ENCODE measurements around the gene KRT80. TPM values are rescaled to one million over a fixed set of nuclear protein-coding genes. Genes with fewer than 3 reads are reported as not detected.

Gene KRT80
- total RNA-seq, 1 donor from 2014 or later = 7.9 TPM

- Histone ChIP-seq H3K9me3 (no peaks in the 10 kb centered on the region), H3K4me3 (no peak overlapping the region), H3K36me3 (no peaks in the 10 kb centered on the region), H3K27ac (no peak overlapping the region), H3K27me3 (no peaks in the 10 kb centered on the region), H3K4me1 (peaks cover 52% of the 10 kb centered on the region)
- DNase-seq (ENCODE audit: extremely low spot score in 2 of 2) = no peak
- TF ChIP-seq CTCF (IDR thresholded peaks at IDR 0.05) (no peak), POLR2AphosphoS5 (IDR thresholded peaks at IDR 0.05; ENCODE audit: insufficient read depth in 1 of 2, low read depth in 1 of 2) (no peak), POLR2A (IDR thresholded peaks at IDR 0.05) (no peak)
- intact Hi-C loops (cut with DNase I) = no loop called here
Measured at GRCh38 chr12:52197371-52198231, 5.8 kb upstream of the KRT80 start.

- Histone ChIP-seq H3K4me1 (peaks cover 60% of the 10 kb centered on the region), H3K27ac (no peak overlapping the region), H3K36me3 (no peaks in the 10 kb centered on the region), H3K9me3 (no peaks in the 10 kb centered on the region), H3K27me3 (no peaks in the 10 kb centered on the region), H3K4me3 (no peak overlapping the region)
- intact Hi-C loops (cut with DNase I) = no loop called here
- no peak for DNase-seq (ENCODE audit: extremely low spot score in 2 of 2)
- no peak for TF ChIP-seq POLR2A (IDR thresholded peaks at IDR 0.05)
- no peak for TF ChIP-seq POLR2AphosphoS5 (IDR thresholded peaks at IDR 0.05; ENCODE audit: insufficient read depth in 1 of 2, low read depth in 1 of 2)
- TF ChIP-seq CTCF (IDR thresholded peaks at IDR 0.05) = no peak
Measured at GRCh38 chr12:52195065-52195730, 3.4 kb upstream of the KRT80 start.

- TF ChIP-seq CTCF (IDR thresholded peaks at IDR 0.05) = no peak
- TF ChIP-seq POLR2A (IDR thresholded peaks at IDR 0.05) = no peak
- TF ChIP-seq POLR2AphosphoS5 (IDR thresholded peaks at IDR 0.05; ENCODE audit: insufficient read depth in 1 of 2, low read depth in 1 of 2) = no peak
- Histone ChIP-seq H3K4me3 (no peak overlapping the region), H3K4me1 (peaks cover 52% of the 10 kb centered on the region), H3K27ac (peak overlapping the region; percentile 55), H3K36me3 (no peaks in the 10 kb centered on the region), H3K9me3 (no peaks in the 10 kb centered on the region), H3K27me3 (no peaks in the 10 kb centered on the region)
- DNase-seq (ENCODE audit: extremely low spot score in 2 of 2) = no peak
- intact Hi-C loops (cut with DNase I) = no loop called here
Measured at GRCh38 chr12:52193991-52194390, 2.2 kb upstream of the KRT80 start.

- DNase-seq (ENCODE audit: extremely low spot score in 2 of 2) = no peak
- Histone ChIP-seq H3K27ac (peak overlapping the region; percentile 55), H3K4me1 (peaks cover 47% of the 10 kb centered on the region), H3K9me3 (no peaks in the 10 kb centered on the region), H3K36me3 (no peaks in the 10 kb centered on the region), H3K27me3 (no peaks in the 10 kb centered on the region), H3K4me3 (no peak overlapping the region)
- TF ChIP-seq CTCF (IDR thresholded peaks at IDR 0.05) (no peak), POLR2AphosphoS5 (IDR thresholded peaks at IDR 0.05; ENCODE audit: insufficient read depth in 1 of 2, low read depth in 1 of 2) (no peak), POLR2A (IDR thresholded peaks at IDR 0.05) (no peak)
- intact Hi-C loops (cut with DNase I) = no loop called here
Measured at GRCh38 chr12:52193532-52193931, 1.7 kb upstream of the KRT80 start.

Measured in vagina (tissue), 2 donors.